Activated T-cell treated with anti-CD3 and anti-CD28 coated beads for 24 hours (primary cell): ENCODE results near the gene KRTAP9-9.
"Not testable (repeated sequence)": the region's sequence is repeated elsewhere in the genome, so short reads cannot be mapped to it uniquely, and the experiment has no call there.

Experiments used
- DNase-seq: peaks from one replicate; pipeline ENCODE4 v3.0.0-alpha.2; 2020; ENCODE audit warnings: low read depth

Gene KRTAP9-9

GRCh38 chr17:41255381-41256290 is at the start of gene KRTAP9-9:
Gene KRTAP9-9, plus strand, starts transcription at chr17:41255384.
- DNase-seq: not testable (repeated sequence)

GRCh38 chr17:41211845-41212466 is 43.2 kb upstream of the KRTAP9-9 start:
- DNase-seq: no peak

DNA sequence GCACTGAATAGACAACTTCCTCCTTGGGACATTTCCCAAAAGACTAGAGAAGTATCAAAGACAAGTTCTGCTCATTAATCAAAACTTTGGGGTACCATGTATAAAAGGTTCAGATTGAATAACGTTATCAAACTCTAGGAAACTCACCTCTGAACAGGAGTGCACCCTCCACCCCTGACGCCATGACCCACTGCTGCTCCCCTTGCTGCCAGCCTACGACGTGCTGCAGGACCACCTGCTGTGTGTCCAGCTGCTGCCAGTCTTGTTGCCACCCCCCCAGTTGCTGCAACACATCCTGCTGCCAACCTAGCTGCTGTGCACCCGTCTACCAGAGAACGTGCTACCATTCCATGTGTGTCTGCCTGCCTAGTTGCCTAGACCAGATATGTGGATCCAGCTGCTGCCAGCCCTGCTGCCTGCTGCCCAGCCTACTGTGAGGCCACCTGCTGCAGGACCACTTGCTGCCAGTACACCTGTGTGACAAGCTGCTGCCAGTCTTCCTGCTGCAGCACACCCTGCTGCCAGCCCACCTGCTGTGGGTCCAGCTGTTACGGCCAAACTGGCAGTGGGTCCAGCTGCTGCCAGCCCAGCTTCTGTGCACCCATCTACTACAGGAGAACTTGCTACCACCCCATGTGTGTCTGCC is 42.5 kb upstream of the KRTAP9-9 start:
- no peak for DNase-seq

GRCh38 chr17:41215681-41216080 is 39.5 kb upstream of the KRTAP9-9 start:
- no peak for DNase-seq

DNA sequence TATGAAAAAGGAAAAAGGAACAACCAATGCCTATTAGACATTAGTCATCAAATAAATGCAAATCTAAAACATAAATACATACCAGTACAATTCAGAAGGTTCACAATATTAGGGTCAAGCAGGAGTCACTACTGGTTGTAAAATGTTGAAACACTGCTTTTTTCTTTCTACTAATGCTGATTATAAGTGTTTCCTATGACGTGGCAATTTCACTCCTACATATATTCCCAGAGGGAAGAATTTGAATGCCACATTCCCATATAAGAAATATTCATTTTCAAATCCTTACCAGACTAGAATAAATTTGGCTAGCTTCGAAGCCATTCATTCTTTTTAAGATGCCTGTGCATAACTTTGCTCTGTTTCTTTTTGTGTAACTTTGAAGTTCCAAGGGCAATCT is 31.4 kb upstream of the KRTAP9-9 start:
- DNase-seq: no peak

DNA sequence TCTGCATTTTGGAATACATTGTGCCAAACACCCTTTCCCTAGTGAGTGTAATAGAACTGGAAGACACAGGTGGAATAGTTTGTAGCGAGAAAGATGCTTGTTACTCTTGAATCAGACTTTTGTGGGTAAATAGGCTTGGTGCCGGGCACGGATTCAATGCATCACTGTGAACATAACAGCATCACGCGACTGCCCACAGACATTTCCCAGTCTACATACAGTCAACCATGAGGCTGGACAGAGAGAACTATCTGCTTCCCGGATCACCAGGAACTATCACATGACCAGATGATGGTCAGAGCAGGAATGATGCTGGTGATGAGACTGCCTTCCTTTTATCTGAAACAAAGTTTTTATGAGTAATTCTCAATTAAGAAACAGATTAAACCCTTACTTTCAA is 29.1 kb upstream of the KRTAP9-9 start:
- DNase-seq: no peak

DNA sequence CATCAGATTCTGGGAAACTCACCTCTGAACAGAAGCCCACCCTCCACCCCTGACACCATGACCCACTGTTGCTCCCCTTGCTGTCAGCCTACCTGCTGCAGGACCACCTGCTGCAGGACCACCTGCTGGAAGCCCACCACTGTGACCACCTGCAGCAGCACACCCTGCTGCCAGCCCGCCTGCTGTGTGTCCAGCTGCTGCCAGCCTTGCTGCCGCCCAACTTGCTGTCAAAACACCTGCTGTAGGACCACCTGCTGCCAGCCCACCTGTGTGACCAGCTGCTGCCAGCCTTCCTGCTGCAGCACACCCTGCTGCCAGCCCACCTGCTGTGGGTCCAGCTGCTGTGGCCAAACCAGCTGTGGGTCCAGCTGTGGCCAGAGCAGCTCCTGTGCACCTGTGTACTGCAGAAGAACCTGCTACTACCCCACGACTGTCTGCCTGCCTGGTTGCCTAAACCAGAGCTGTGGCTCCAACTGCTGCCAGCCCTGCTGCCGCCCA is 28.5 kb upstream of the KRTAP9-9 start, which contains the start of gene KRTAP9-2:
Gene KRTAP9-2, plus strand, starts transcription at position 51 of the 498 bp plus-strand sequence. Its CDS starts 7 bp downstream, at position 58.
- DNase-seq: not testable (repeated sequence)

DNA sequence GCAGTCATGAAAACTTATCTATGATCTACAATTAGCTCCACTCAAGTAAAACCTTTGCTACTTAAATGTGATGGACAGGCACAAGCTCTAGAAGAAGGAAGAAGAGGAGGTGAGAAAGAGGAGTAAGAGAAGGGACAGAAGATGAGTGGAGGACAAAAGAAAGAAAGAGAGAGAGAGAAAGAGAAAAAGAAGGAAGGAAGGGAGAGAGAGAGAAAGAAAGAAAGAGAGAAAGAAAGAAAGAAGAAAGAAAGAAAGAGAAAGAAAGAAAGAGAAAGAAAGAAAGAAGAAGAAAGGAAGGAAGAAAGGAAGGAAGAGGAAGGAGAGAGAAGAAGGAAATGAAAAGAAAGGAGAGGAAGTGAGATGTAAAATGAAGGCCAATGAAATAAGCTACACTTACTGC is 25.1 kb upstream of the KRTAP9-9 start:
- DNase-seq: no peak

GRCh38 chr17:41231731-41232130 is 23.5 kb upstream of the KRTAP9-9 start:
- no peak for DNase-seq

DNA sequence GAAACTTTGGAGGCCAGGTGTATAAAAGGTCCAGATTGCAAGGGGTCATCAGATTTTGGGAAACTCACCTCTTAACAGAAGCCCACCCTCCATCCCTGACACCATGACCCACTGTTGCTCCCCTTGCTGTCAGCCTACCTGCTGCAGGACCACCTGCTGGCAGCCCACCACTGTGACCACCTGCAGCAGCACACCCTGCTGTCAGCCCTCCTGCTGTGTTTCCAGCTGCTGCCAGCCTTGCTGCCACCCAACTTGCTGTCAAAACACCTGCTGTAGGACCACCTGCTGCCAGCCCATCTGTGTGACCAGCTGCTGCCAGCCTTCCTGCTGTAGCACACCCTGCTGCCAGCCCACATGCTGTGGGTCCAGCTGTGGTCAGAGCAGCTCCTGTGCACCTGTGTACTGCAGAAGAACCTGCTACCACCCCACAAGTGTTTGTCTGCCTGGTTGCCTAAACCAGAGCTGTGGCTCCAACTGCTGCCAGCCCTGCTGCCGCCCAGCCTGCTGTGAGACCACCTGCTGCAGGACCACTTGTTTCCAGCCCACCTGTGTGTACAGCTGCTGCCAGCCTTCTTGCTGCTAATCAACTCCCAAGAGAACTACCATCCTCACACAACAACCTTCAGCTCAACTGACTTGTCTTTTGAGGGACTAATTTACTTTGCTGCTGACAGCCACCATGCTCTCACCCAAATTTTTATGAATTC is 22.6 kb upstream of the KRTAP9-9 start, which contains the start of gene KRTAP9-3:
Gene KRTAP9-3, plus strand, starts transcription at position 51 of the 707 bp plus-strand sequence. Its CDS starts 53 bp downstream, at position 104.
- DNase-seq: not testable (repeated sequence)

DNA sequence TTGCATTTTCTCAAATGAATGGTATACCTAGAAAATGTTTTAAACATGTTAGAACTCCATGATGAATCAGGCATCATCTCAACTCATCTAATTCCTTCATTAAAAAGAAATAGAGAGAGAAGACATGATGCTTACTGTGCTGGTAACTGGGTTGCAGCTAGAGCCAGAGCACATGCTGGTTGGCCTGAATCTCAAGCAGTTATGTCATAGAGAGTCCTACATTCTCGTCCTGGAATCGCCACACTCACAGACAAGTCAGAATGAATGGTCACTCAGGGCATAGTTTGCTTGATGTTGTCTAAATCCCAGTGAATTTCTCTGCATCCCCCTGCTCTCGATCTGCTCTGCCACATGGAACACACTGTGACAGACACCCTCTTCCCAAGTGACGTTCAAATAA is 18.1 kb upstream of the KRTAP9-9 start:
- DNase-seq: not testable (repeated sequence)

GRCh38 chr17:41237949-41238437 is 17.2 kb upstream of the KRTAP9-9 start, which contains the start of gene KRTAP9-8:
Gene KRTAP9-8, plus strand, starts transcription at chr17:41237999. Its CDS starts 53 bp downstream, at chr17:41238052.
- DNase-seq: not testable (repeated sequence)

- not testable (repeated sequence) for DNase-seq
These were observed 8.0 kb upstream of the KRTAP9-9 start for GRCh38 chr17:41246995-41247787.

GRCh38 chr17:41249637-41250240 is 5.4 kb upstream of the KRTAP9-9 start, which contains the start of gene KRTAP9-4:
Gene KRTAP9-4, plus strand, starts transcription at chr17:41249687. Its CDS starts 34 bp downstream, at chr17:41249721.
- DNase-seq: not testable (repeated sequence)

- no peak for DNase-seq
These were observed 3.9 kb upstream of the KRTAP9-9 start for GRCh38 chr17:41251261-41251660.

DNA sequence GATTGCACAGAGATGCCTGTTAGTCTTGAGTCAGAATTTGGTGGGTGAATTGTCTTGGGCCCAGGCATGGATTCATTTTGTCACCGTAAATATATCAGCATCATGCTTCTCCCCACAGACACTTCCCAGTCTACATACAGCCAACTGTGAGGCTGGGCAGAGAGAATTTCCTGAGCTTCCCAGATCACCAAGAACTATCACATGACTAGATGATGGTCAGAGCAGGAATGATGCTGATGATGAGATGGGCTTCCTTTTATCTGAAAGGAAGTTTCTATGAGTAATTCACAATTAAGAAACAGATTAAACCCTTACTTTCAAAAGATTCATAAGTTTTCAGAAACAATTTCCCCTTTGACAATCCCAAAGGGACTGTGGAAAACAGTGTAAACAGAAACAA is 323 bp upstream of the KRTAP9-9 start:
- no peak for DNase-seq

GRCh38 chr17:41256291-41256685 is 1.1 kb downstream of the KRTAP9-9 start:
- no peak for DNase-seq

GRCh38 chr17:41258406-41258805 is 3.2 kb downstream of the KRTAP9-9 start:
- no peak for DNase-seq

DNA sequence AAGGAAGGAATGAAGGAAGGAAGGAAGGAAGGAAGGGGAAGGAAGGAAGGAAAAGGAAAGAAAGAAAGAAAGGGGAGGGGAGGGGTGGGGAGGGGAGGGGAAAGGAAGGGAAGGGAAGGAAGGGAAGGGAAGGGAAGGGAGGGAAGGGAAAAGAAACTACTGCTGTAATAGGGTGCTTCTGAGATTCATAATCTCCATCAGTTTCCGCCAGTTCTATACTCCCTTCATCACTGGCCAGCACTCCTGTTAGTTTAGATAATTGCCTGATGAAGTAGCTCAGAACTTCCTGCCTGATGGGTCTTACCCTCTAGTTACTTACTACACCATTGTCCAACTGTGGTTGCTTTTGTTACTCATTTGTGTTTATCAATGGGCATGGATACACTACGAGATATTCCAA is 8.0 kb downstream of the KRTAP9-9 start:
- DNase-seq: no peak

DNA sequence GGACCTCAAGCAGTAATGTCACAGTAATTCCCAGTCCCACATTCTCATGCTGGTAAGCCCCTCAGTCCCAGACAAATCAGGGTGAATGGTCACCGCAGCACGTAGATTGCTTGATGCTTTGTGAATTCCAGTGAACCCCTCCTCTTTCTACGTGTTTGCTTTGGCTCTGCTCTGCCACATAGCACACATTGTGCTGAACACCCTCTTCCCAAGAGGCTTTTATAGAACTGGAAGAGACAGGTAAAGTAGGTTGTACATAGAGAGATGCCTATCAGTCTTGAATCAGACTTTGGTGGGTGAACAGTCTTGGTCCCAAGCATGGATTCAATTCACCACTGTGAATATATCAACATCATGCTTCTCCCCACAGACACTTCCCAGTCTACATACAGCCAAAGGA is 9.4 kb downstream of the KRTAP9-9 start:
- no peak for DNase-seq
